Choroid plexus epithelial cell (primary cell): ENCODE data around the gene ZNF524.
A peak's percentile ranks its signal among the peaks of the same experiment; 100 is the strongest.

Experiments
- DNase-seq: peaks from one replicate; pipeline ENCODE4 v3.0.0-alpha.2; 2010; ENCODE audit warnings: low read depth
- H3K4me3 ChIP-seq: 2 replicates; pipeline ENCODE4 v1.5.1; 2011; ENCODE audit warnings: low read depth, mild to moderate bottlenecking, control low read depth, low read length, moderate library complexity
- TF ChIP-seq, protein P1 (sequence below): conservative IDR thresholded peaks from 2 replicates; pipeline ENCODE4 v1.5.1; 2011; ENCODE audit warnings: low read depth, mild to moderate bottlenecking, control low read depth, inconsistent platforms, low read length, moderate library complexity

The ZNF524 gene

DNA sequence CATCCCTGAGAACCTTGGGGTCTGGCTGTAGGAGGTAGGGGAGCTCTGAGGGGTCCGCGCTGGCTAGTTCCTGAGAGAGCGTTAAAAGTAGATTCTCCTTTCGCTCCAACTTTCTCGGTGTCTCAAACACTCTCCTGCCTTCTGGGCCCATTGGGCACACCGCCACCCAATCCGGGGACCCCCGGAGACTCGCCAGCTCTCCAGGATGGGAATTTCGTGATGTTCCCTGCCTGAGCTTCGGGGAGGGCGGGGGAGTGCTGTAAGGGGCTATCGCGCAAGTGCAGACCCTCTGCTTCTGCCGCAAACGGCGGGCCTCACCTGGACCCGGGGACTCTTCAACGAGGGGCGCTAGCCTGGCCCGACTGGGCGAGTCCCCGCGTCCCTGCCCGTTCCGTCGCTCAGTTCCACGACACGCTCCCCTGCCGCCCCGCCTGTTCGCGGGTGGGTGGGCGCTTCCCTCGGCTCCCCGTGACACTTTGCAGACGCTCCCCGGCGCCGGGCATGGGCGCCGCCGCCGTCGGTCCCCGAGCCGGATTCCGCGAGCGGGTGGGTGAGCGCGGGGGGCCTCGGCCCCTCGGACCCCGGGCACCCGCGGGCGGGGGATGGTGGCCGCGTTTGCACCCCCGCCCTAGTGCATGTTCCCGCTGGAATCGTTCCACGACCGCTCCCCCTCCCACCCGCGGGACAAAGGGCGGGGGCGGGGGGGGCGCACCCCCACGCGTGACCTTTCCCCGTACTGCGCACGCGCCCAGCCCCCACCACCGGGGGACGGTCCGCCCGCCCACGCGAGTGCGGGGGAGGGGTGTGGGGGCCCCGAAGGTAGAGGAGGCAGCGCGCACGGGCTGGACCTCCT is 47.9 kb downstream of the ZNF524 start, which contains the start of gene CCDC106:
TSS of gene CCDC106 (plus strand) at position 481 of the 853 bp plus-strand sequence. CDS start 835 bp downstream, outside the sequence.
- TF ChIP-seq, protein P1, sequence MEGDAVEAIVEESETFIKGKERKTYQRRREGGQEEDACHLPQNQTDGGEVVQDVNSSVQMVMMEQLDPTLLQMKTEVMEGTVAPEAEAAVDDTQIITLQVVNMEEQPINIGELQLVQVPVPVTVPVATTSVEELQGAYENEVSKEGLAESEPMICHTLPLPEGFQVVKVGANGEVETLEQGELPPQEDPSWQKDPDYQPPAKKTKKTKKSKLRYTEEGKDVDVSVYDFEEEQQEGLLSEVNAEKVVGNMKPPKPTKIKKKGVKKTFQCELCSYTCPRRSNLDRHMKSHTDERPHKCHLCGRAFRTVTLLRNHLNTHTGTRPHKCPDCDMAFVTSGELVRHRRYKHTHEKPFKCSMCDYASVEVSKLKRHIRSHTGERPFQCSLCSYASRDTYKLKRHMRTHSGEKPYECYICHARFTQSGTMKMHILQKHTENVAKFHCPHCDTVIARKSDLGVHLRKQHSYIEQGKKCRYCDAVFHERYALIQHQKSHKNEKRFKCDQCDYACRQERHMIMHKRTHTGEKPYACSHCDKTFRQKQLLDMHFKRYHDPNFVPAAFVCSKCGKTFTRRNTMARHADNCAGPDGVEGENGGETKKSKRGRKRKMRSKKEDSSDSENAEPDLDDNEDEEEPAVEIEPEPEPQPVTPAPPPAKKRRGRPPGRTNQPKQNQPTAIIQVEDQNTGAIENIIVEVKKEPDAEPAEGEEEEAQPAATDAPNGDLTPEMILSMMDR = no peak
- H3K4me3 ChIP-seq = peak within 1 kb of the TSS; percentile 91
- DNase-seq = peak; percentile 79

DNA sequence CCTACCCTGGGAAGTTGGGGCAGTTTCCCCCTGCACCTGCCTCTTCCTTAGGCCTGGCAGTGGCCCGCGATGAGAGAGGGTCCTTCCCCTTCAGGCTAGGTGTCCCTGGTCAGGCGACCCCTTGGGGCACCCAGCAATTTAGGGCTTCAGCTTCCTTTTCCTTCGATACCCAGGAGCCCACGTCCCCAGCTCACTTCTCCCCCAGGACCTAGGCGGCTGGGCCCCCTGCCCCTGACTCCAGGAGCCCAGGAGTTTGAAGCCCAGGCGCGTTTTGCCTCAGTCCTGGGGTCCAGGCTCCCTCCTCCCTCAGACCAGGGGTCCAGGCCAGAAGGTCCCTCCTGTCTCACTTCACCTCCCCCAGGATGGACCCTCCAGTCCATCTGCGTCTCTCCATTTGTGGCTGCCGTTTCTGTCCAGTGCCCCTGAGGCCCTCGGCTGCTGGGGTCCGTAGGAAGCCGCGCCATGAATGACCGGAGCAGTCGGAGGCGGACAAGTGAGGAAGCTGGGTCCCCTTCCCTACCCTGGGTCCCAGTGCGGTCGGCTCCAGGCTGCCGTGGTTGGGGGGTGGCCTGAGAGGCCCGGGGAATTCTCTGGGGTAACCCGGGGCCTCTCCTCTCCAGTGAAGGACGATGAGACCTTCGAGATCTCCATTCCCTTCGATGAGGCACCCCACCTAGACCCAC is 48.6 kb downstream of the ZNF524 start:
- DNase-seq = no peak
- TF ChIP-seq, protein P1 = no peak
- H3K4me3 ChIP-seq = peak overlapping the region; percentile 91

DNA sequence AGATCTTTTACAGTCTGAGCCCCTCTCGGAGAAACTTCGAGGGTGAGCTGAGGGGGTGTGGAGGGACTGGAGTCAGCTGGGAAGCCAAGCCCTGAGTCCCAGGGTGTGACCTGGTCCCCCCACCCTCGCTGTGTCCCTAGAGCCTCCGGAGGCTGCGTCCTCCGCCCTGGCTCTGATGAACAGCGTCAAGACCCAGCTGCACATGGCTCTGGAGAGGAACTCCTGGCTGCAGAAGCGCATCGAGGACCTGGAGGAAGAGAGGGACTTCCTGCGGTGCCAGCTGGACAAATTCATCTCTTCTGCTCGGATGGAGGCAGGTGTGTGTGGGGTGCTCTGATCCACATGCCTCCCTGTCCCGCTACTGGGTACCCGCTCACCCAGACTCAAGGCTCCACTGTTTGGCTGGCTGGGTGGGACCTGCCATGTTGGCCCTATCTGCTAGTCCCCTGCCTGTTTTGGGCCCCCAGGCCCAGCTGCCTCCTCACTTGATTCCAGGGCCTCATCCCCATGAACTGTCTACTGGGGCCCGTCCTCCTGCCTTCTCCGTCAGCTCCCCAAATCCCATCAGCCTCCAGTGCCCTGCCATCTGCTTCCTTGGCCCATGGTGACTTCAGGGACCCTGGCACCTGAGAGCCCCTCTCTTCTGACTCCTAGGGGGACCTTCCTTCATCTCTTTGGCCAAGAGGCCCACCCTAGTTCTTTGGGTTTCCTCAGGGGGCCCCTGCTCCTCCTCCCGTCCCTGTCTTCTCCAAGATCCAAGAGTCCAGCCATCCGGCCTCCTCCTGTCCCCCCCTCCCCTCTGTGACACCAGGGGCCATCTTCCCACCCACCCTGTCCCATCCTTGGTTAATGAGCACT is 49.4 kb downstream of the ZNF524 start:
- peak overlapping the region; percentile 91 for H3K4me3 ChIP-seq
- DNase-seq = no peak
- TF ChIP-seq, protein P1 = no peak

DNA sequence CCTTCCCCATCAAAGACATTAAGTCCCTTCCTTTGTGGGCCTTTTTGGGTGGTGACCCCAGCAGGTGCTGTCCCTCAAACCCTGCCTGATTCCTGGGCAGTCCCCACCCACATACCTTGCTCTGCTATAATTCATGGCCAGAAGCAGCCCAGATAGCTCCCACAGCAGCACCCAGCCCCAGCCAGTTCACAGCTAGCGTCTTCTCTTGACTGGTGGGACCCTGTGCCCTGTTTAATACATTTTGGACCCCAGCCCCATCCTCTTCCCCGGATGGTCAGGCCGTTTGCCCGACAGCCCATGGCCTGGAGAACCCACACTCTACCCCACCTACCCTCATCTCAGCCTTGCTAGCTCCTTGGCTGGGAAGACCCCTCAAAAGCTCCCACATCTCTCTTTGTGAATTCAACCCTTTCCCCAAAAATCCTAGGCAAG is 50.1 kb downstream of the ZNF524 start:
- TF ChIP-seq, protein P1 = no peak
- no peak for DNase-seq
- H3K4me3 ChIP-seq = no peak overlapping the region

DNA sequence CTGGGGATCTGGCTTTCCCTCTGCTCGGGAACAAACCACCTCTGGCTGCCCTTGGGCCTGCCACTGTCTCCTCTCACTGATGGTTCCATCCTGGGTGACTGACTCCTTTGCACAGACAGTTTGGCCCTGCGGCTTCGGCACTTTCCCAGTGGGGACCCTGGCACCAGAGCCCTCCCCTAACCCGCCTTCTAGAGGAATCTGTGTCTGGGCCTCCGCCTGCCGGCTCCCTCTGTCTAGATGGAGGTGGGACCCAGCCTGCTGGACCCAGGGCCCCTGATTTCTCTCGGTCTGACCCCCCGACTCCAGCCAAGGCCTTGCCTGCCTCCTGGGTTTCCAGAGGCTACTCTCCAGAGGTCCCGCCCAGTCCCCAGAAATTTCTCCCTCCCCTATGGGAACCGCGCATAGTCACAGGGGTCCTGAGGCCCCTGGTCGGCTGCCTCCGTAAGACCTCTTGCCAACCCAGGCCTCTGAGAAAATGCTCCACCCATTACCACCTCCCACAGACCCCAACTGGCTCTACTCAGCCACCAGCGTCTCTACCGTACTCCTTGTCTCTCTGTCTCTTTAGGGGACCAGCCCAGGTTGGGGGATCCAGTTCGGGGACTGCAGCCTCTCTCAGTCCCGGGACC is 50.6 kb downstream of the ZNF524 start:
- no peak for DNase-seq
- TF ChIP-seq, protein P1 = no peak

DNA sequence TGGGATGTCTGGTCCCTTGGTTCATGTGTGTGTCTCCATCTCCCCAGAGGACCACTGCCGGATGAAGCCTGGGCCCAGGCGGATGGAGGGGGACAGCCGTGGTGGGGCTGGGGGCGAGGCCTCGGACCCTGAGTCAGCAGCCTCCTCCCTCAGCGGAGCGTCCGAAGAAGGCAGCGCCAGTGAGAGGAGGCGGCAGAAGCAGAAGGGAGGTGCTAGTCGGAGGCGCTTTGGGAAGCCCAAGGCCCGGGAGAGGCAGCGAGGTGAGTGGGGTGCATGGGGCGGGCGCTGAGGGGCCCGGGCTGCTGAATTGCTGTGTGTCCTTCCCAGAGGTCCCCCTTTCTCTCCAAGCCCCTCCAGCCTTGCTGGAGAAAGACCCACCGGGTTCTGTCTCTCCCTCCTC is 51.1 kb downstream of the ZNF524 start:
- no peak for DNase-seq
- TF ChIP-seq, protein P1 = no peak
- H3K4me3 ChIP-seq = no peak overlapping the region

More for the DNA sequence above, 50.6 kb downstream of the ZNF524 start:
- H3K4me3 ChIP-seq = no peak overlapping the region
